ENCODE data around the gene VENTX.
"Not testable (repeated sequence)": the region's sequence is repeated elsewhere in the genome, so short reads cannot be mapped to it uniquely, and the experiment has no call there.

Gene VENTX

GRCh38 chr10:133214468-133215410, 22.9 kb upstream of the VENTX start:
- no peak for DNase-seq (ENCODE audit: low read depth, low spot score)

- DNase-seq (ENCODE audit: low read depth, low spot score) = no peak
Measured at GRCh38 chr10:133215586-133215985, 22.1 kb upstream of the VENTX start.

- no peak for DNase-seq (ENCODE audit: low read depth, low spot score)
Measured at GRCh38 chr10:133216776-133217175, 20.9 kb upstream of the VENTX start.

GRCh38 chr10:133217800-133218589, 19.7 kb upstream of the VENTX start:
- DNase-seq (ENCODE audit: low read depth, low spot score) = no peak

DNA sequence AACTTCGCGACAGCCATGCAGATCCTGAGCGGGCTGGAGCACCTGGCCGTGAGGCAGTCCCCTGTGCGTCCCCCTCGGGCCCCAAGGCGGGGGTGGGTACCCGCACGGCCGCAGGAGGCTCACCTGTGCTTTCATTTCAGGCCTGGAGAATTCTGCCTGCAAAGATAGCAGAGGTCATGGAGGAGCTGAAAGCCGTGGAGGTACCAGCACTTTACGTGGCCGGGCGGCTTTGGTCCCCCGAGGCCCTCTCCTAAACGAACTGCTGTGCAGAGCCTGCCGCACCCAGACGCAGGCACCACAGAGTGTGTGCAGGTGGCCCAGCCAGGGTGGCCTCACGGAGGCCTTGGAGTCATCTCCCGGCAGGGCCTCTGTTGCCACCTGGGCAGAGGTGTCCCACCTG, 18.8 kb upstream of the VENTX start:
- DNase-seq (ENCODE audit: low read depth, low spot score) = no peak

DNA sequence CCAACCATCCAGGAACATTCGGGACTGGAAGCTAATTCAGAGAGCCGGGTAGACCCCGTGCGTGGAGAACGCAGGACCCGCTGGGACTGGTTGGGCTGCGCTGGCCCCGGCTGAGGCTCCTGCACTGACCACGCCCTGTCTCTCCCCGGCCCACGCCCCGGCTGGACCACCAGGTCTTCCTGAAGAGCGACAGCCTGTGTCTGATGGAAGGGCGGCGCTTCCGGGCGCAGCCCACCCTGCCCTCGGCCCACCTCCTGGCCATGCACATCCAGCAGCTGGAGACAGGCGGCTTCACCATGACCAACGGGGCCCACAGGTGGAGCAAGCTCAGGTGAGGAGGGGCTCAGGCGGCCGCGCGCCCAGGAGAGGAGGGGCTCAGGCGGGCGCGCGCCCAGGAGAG, 17.9 kb upstream of the VENTX start:
- no peak for DNase-seq (ENCODE audit: low read depth, low spot score)

GRCh38 chr10:133221331-133221730, 16.3 kb upstream of the VENTX start:
- no peak for DNase-seq (ENCODE audit: low read depth, low spot score)

- DNase-seq (ENCODE audit: low read depth, low spot score) = not testable (repeated sequence)
Measured at GRCh38 chr10:133221756-133222155, 15.9 kb upstream of the VENTX start.

DNA sequence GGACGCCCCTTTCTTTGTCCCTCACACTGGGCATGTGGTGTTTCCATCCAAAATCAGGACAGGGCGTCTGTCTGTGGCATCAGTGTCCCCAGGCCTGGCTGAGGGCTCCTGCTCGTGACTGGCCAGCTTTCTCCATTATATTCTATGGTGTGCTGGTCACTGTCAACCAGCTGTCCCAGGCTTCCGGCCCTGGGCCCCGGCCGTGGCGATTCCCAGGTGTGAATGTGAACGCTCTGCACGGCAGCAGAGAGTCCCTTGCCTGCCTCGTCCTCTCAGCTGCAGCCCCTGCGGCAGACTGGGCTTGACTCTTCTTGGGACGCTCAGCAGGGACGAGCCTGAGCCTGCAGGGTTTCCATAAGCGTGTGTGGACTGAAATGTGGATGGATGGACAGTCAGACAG, 13.6 kb upstream of the VENTX start:
- no peak for DNase-seq (ENCODE audit: low read depth, low spot score)

GRCh38 chr10:133224756-133225372, 12.8 kb upstream of the VENTX start:
- no peak for DNase-seq (ENCODE audit: low read depth, low spot score)

DNA sequence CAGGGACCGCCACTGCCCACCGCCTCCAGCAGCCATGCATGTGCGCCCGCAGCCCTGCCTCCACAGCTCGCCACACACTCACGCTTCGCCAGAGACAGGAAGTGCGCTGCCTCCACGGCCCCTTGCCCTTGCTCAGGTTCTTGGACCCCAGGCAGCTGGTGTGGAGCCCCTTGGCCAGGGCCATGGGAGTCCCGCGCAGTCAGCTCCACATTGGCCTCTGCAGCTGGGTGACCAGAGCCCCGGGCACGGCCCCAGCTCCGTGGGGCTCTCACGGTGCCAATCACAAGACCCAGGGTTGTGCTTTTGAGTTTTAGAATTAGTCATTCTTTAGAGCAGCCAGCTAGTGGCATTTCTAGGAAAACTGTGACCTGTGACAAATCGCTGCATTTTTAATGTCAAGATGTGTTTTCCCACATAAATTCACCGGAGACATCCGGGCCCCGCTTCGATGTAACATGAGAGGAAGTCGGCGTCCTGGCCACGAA, 11.9 kb upstream of the VENTX start:
- no peak for DNase-seq (ENCODE audit: low read depth, low spot score)

- DNase-seq (ENCODE audit: low read depth, low spot score) = no peak
Measured at GRCh38 chr10:133226251-133226808, 11.3 kb upstream of the VENTX start.

DNA sequence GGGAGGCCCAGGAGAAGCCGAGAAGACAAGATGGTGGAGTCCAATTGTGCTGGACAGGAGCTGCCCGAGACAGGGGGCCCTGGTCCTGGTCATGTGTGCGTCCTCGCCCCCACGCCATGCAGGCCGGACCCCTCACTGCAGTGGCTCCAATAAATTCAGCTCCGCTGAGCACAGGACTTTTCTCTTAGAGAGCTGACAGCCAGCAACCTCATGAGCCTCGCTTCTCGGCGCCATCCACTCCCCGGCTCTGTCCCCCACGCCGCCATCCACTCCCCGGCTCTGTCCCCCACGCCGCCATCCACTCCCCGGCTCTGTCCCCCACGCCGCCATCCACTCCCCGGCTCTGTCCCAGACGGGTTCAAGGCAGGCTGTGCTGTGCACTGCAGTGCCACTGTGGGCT, 10.4 kb upstream of the VENTX start:
- DNase-seq (ENCODE audit: low read depth, low spot score) = no peak

DNA sequence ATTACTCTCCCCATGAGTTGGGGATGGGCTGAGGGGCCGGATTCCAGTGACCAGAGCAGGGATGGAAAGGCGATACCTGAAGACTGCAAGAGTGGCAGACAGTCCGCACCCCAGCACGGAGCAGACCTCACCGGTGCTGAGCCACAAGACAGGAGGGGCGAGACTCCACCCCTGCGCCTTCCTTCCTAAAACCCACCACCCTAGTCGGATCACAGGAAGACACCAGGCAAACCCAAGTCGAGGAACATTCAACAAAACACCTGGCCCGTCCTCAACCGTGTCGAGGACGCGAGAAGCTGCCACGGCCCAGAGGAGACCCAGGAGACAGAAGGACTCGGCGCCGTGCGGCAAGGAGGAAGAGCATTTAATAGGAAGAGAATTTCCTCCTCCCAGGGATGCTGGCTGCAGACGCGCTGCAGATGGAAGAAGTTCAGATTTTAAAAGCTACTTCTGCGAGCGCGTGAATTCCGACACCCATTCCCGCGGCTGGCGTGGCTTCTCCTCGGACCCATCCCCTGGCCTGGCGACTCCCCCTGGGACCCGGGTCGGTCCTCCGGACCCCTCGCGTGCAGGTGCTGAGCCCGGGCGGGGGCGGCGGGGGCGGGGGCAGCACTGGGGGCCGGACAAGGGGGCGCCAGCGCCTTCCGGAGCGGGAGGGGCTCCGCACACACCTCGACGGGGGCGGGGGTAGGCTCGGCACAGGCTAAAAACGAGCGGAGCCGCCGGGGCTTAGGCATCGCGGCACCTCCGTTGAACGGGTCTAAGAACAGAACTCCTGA, 8.2 kb upstream of the VENTX start:
- DNase-seq (ENCODE audit: low read depth, low spot score) = no peak

DNA sequence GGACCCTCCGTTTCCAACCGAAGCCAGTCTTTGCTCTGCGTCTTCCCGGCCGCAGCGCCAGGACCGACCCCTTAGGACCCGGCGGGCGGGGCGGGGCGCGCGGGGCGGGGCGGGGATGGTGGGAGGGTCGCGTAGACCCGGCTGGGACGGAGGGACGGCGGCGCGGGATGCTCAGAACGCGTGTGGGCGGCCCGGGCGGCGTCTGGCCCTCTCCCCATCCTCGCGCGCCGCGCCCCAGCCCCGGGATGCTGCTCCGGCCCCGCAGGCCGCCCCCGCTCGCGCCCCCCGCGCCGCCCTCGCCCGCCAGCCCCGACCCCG, 7.7 kb upstream of the VENTX start, which contains the start of gene UTF1:
TSS of gene UTF1 (plus strand) at position 174 of the 318 bp plus-strand sequence. CDS start at position 246, 72 bp downstream.
- DNase-seq (ENCODE audit: low read depth, low spot score) = no peak

DNA sequence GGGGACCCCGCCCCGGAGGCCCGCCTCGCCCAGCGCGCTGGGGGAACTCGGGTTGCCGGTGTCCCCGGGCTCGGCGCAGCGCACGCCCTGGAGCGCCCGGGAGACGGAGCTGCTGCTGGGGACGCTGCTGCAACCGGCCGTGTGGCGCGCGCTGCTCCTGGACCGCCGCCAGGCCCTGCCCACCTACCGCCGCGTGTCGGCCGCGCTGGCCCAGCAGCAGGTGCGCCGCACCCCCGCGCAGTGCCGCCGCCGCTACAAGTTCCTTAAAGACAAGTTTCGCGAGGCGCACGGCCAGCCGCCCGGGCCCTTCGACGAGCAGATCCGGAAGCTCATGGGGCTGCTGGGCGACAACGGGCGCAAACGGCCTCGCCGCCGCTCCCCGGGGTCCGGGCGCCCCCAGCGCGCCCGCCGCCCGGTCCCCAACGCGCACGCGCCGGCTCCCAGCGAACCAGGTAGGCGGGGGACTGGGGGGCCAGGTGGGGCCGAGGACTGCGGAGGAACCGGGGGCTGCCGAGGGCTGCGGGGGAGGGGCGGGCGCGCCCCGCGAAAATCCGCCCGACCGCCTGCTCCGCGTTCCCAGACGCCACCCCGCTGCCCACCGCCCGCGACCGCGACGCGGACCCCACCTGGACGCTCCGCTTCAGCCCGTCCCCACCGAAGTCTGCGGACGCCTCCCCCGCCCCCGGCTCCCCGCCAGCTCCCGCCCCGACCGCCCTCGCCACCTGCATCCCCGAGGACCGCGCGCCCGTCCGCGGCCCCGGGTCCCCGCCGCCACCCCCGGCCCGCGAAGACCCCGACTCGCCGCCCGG, 7.1 kb upstream of the VENTX start:
- DNase-seq (ENCODE audit: low read depth, low spot score) = no peak

DNA sequence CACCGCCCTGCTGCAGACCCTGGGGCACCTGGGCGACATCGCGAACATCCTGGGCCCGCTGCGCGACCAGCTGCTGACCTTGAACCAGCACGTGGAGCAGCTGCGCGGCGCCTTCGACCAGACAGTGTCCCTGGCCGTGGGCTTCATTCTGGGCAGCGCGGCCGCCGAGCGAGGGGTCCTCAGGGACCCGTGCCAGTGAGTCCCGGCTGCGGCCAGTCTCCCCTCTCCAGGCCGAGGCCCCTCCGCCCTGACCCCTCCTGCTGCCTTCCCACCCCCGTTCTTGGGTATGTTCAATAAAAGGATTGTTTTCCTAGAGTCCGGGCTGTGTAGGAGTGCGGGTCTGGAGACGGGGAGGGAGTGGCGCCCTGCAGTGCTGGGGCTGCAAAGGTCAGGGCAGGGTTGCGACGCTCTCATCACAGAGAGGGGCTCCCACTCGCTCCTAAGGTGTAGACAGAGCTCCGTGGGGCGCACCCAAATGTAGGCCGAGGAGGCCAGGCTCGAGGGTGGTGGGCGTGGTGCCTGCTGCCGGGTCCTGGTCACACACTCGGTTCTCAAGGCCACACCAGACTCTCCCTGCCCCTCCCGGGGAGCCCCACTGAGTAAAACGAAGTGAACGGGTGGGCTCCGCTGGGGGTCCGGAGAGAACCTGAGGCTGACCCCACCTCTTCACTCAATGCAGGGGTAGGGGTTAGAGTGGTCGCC, 6.3 kb upstream of the VENTX start:
- no peak for DNase-seq (ENCODE audit: low read depth, low spot score)

- no peak for DNase-seq (ENCODE audit: low read depth, low spot score)
Measured at GRCh38 chr10:133231946-133232574, 5.6 kb upstream of the VENTX start.

DNA sequence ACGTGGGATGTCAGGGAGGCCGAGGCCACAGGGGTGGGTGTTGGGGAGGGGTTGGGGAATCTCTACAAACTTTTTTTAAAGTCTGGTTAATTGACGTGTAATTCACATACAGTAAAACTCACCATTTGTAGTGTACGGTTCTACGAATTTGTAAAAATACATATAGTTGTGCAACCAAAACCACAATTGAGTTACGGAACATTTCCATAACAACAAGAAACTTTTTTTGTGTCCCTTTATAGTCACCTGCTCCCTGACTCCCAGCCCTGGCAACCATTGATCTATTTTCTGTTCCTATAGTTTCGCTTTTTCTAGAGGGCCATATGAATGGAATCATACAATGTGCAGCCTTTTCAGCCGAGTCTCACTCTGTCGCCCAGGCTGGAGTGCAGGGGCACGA, 2.9 kb upstream of the VENTX start:
- not testable (repeated sequence) for DNase-seq (ENCODE audit: low read depth, low spot score)
